Panc1 (cell line): Measurements from ENCODE around the gene BCL2L1. TPM values are rescaled to one million over a fixed set of nuclear protein-coding genes. Genes with fewer than 3 reads are reported as not detected.

Experiments
- ATAC-seq: fragments of 200-7000 bp; cut with Tn5 transposase; 2 replicates; pipeline ENCODE4 v1.9.1; 2020; ENCODE audit warnings: mild to moderate bottlenecking, moderate library complexity
- Bru-seq: library from RNA; stranded (reverse); fragments of 400-500 nt; gene quantifications from one replicate; lab custom pipeline; 2021; lab: Mats Ljungman, UMichigan
- BruChase-seq, 2 experiments: library from RNA; stranded (reverse); fragments of 400-500 nt; gene quantifications; one replicate each; lab custom pipeline; 2021; lab: Mats Ljungman, UMichigan
- BruUV-seq: library from RNA; stranded (reverse); fragments of 400-500 nt; replicated peaks from 2 replicates; lab custom pipeline; 2021; lab: Mats Ljungman, UMichigan
- CTCF ChIA-PET: fragments of 300-600 bp; sonication (Branson Sonifier 250); formaldehyde crosslinking; loops from one replicate; lab custom pipeline; 2022; ENCODE audit warnings: antibody characterized with exemption; lab: Charles Lee
- POLR2A ChIA-PET: fragments of 300-600 bp; sonication (Branson Sonifier 250); formaldehyde crosslinking; loops from one replicate; lab custom pipeline; 2022; ENCODE audit warnings: antibody characterized with exemption; lab: Charles Lee
- DNase-seq: peaks from one replicate; pipeline ENCODE4 v3.0.0-alpha.2; 2010; ENCODE audit warnings: low read depth, low spot score
- H3K27ac ChIP-seq: 2 replicates; pipeline ENCODE4 v1.5.1; 2011; ENCODE audit warnings: mild to moderate bottlenecking, low read length, inconsistent platforms
- H3K27me3 ChIP-seq: fragments of 200-500 bp; sonication (Bioruptor generic); 2 replicates; pipeline ENCODE4 v1.6.0; 2014; ENCODE audit warnings: low read length, inconsistent platforms; ENCODE audit not compliant: control insufficient read depth, insufficient read depth
- H3K36me3 ChIP-seq: fragments of 200-500 bp; sonication (Bioruptor generic); 2 replicates; pipeline ENCODE4 v1.5.1; 2014; ENCODE audit warnings: inconsistent platforms, mild to moderate bottlenecking, low read length, moderate library complexity; ENCODE audit not compliant: control insufficient read depth, insufficient read depth
- H3K4me1 ChIP-seq: 2 replicates; pipeline ENCODE4 v1.5.1; 2011; ENCODE audit warnings: inconsistent platforms, mild to moderate bottlenecking, low read length, moderate library complexity; ENCODE audit not compliant: control insufficient read depth, insufficient read depth
- H3K4me3 ChIP-seq, 2 experiments: 2 replicates each; pipeline ENCODE4 v1.5.1; 2011 to 2012; ENCODE audit warnings: low read depth in 2 of 2, low read length in 2 of 2, mild to moderate bottlenecking in 2 of 2, inconsistent platforms in 1 of 2, moderate library complexity in 1 of 2
- H3K9me3 ChIP-seq: fragments of 200-500 bp; sonication (Bioruptor generic); 2 replicates; pipeline ENCODE4 v1.5.1; 2014; ENCODE audit warnings: low read depth, mild to moderate bottlenecking, inconsistent platforms, low read length, moderate library complexity; ENCODE audit not compliant: control insufficient read depth, insufficient read depth
- CTCF ChIP-seq: fragments of 450-650 bp; IDR thresholded peaks from 2 replicates; pipeline ENCODE4 v1.5.1; 2017; ENCODE audit warnings: mild to moderate bottlenecking
- POLR2AphosphoS5 ChIP-seq: IDR thresholded peaks from 2 replicates; pipeline ENCODE4 v1.6.1; 2012; ENCODE audit warnings: mild to moderate bottlenecking, low read depth, low read length, moderate library complexity
- REST ChIP-seq, 2 experiments: IDR thresholded peaks; 2 replicates each; pipeline ENCODE4 v1.6.1; 2011 to 2012; ENCODE audit warnings: low read depth in 2 of 2, control low read depth in 1 of 2, low read length in 1 of 2, mild to moderate bottlenecking in 1 of 2, moderate library complexity in 1 of 2; ENCODE audit not compliant: insufficient read depth in 1 of 2
- SIN3A ChIP-seq: IDR thresholded peaks from 2 replicates; pipeline ENCODE4 v1.6.1; 2012; ENCODE audit warnings: low read depth, mild to moderate bottlenecking, low read length, moderate library complexity, borderline replicate concordance; ENCODE audit not compliant: insufficient read depth
- TCF7L2 ChIP-seq: IDR thresholded peaks from 2 replicates; pipeline ENCODE4 v1.6.1; 2011; ENCODE audit warnings: mild to moderate bottlenecking, low read depth, low read length, inconsistent platforms
- in situ Hi-C: cut with HindIII; loops from 2 replicates; pipeline ENCODE4 v1.10.0; 2016; ENCODE audit warnings: low sequenced_read_pairs, low pct_unique_long_range_greater_than_20kb
- intact Hi-C: fragments of 100-400 bp; cut with micrococcal nuclease; formaldehyde crosslinking; loops from one replicate; pipeline ENCODE4 v1.10.0; 2022; ENCODE audit not compliant: unreplicated experiment
- long read RNA-seq: library from polyadenylated mRNA; unstranded; transcript quantifications from one replicate; pipeline ENCODE4 v2.0.0, GENCODE V29; 2021; ENCODE audit not compliant: unreplicated experiment
- polyA plus RNA-seq: library from polyadenylated mRNA; unstranded; fragments of >200 nt; gene quantifications from one replicate; pipeline ENCODE4 v1.2.1, GENCODE V29; 2012; ENCODE audit warnings: missing spikeins; ENCODE audit not compliant: insufficient read length
- total RNA-seq: library from RNA; stranded (reverse); gene quantifications from one replicate; pipeline ENCODE4 v1.2.1, GENCODE V29; 2021; ENCODE audit not compliant: unreplicated experiment

BCL2L1 gene
- 150 TPM for total RNA-seq
- 127 TPM for polyA plus RNA-seq
- Bru-seq, nascent RNA, result percentile 96 among the genes with signal in this experiment
- BruChase-seq, experiment 1, labeled RNA remaining after a 2-hour chase, result percentile 94 among the genes with signal in this experiment
- percentile 96 among the genes with signal in this experiment for BruChase-seq, experiment 2, labeled RNA remaining after a 6-hour chase
- long read RNA-seq, transcript BCL2L1-201 (3 exons, 2,610 nt), result major isoform, 11 of 113 reads
- long read RNA-seq, transcript BCL2L1-203 (2 exons, 2,578 nt), result minor isoform, 9 of 113 reads
- long read RNA-seq, partial matches to known transcripts, result 1 of 113 reads
- long read RNA-seq, other reads (novel, unspliced or antisense), result 85 of 113 reads

DNA sequence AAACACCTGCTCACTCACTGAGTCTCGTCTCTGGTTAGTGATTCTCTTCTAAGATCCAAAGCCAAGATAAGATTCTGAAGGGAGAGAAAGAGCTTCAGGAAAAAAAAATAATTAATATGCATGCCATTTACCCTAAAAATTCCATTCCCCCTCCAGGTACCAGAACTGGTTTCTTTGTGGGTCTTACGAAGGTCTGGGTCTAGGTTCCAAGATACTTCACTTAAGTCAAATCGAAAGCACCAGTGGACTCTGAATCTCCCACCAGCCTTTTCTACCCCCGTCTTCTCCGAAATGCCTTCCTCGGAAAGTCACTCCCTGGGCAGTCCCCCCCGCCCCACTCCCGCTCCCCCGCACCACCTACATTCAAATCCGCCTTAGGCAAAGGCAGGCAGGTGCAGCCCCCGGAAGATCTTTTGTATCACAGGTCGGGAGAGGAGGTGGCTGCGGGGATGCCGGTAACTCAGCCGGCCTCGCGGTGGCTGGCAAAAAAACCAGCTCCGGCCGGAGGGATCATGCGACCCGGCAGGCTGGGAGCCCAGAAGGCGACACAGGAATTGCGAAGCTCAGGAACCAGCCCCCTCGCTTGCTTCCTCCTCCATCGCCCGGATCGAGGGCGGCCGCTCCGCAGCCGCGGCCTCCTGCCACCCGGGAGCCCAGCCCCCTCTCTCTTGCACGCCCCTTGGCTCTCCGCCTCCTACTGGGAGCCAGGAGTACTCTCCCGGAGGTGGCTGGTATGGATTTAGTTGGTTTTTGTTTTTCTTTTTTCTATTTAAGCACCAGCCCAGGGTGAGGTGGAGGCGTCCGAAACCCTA is at the start of gene BCL2L1:
BCL2L1 (minus strand) TSS at position 612 of the 812 bp plus-strand sequence. CDS start 650 bp downstream, outside the sequence.
- Histone ChIP-seq H3K4me3 (peak within 1 kb of the TSS; percentile 60 to 85), H3K9me3 (no peaks in the 10 kb centered on the region), H3K27ac (peak within 1 kb of the TSS; percentile 99), H3K4me1 (peaks cover 39% of the 10 kb centered on the region), H3K27me3 (no peaks in the 10 kb centered on the region), H3K36me3 (peaks cover 3% of the 10 kb centered on the region)
- BruUV-seq, result no TSS peak
- POLR2A ChIA-PET, result interaction anchor here (0.6 to 3.6 kb wide), 9 partner anchors 9 to 263 kb away, joined by 3 to 21 read pairs (median 5); partner anchors contain the start of genes ID1 and TPX2
- intact Hi-C loops (loop anchor here (2.0 to 5.0 kb wide), 3 partner anchors 45 to 160 kb away; no protein-coding TSS in a partner anchor), in situ Hi-C loops (no loop called here)
- DNase-seq, result no peak
- CTCF ChIA-PET, result interaction anchor here (0.6 to 6.6 kb wide), 16 partner anchors 14 to 165 kb away, joined by 3 to 195 read pairs (median 4); partner anchors contain the start of gene ID1
- ATAC-seq, result peak; percentile 75
- TF ChIP-seq SIN3A, result peak; percentile 49; the same call in 1 of the 2 replicates
- peak; percentile 82 for TF ChIP-seq CTCF
- TF ChIP-seq REST (IDR thresholded peaks at IDR 0.05; ENCODE audit: insufficient read depth in 1 of 2, low read depth in 2 of 2, low read length in 1 of 2), result no peak
- peak; percentile 76; the same call in 1 of the 2 replicates for TF ChIP-seq POLR2AphosphoS5
- TF ChIP-seq TCF7L2, result no peak; the same call in 1 of the 2 replicates

GRCh38 chr20:31770243-31770642 is 47.6 kb upstream of the BCL2L1 start:
- Histone ChIP-seq H3K4me3 (no peak overlapping the region), H3K27ac (no peak overlapping the region), H3K4me1 (no peaks in the 10 kb centered on the region), H3K27me3 (no peaks in the 10 kb centered on the region), H3K9me3 (no peaks in the 10 kb centered on the region), H3K36me3 (peaks cover 61% of the 10 kb centered on the region)
- intact Hi-C loops (no loop called here), in situ Hi-C loops (no loop called here)
- ChIA-PET CTCF (interaction anchor here (0.5 to 1.0 kb wide), 3 partner anchors 46 to 167 kb away, joined by 3 to 5 read pairs (median 3); no protein-coding TSS in a partner anchor), POLR2A (interaction anchor here (0.6 kb wide), 3 partner anchors 19 to 119 kb away, joined by 5 to 8 read pairs (median 6); no protein-coding TSS in a partner anchor)
- no TSS peak for BruUV-seq
- no peak for ATAC-seq
- no peak for DNase-seq
- TF ChIP-seq POLR2AphosphoS5 (no peak), TCF7L2 (no peak), REST (IDR thresholded peaks at IDR 0.05; ENCODE audit: insufficient read depth in 1 of 2, low read depth in 2 of 2, low read length in 1 of 2) (no peak), SIN3A (no peak), CTCF (no peak)
